ENCODE results near the gene ASCL5.

DNA sequence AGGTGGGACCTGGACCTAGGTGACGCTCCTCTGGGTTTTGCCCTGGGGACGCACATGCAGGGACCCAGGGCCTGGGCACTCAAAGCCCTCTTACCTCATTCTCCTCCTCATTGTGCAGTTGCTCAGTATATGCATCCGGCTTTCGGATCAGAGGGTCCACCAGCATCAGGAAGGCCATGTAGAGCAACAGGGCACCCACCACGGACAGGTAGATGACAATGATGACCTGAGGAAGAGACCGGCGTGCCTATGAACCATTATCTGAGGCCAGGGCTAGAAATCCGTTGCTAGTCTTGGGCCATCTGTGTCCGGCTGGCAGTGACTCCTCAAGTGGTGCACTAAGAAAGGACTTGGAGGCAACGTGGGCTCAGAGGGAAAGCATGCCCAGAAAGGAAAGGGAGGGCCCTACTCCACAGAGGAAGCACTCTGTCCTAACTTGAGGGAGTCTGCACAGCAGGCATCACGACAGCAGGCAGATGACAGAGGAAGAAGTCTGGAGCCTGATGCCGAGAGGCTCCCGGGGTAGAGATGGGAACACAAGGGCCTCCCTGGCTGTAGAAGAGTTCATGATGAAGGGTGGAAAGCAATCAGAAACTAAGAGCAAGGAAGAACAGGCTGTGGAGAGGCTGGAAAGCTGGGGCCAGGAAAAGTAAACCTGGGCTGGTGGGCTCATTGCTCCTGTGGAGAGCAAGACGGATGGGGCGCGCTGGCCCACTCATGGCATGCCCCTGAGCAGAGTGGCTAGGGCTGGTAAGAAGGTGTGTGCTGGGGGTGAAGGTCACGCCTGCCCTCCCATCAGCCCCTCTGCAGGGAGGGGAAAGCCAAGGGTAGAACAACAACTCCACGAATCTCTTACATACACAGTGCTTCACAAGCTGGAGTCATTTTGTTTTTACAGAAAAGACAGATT lies 17.0 kb upstream of the ASCL5 start:
- TF ChIP-seq, protein P1, sequence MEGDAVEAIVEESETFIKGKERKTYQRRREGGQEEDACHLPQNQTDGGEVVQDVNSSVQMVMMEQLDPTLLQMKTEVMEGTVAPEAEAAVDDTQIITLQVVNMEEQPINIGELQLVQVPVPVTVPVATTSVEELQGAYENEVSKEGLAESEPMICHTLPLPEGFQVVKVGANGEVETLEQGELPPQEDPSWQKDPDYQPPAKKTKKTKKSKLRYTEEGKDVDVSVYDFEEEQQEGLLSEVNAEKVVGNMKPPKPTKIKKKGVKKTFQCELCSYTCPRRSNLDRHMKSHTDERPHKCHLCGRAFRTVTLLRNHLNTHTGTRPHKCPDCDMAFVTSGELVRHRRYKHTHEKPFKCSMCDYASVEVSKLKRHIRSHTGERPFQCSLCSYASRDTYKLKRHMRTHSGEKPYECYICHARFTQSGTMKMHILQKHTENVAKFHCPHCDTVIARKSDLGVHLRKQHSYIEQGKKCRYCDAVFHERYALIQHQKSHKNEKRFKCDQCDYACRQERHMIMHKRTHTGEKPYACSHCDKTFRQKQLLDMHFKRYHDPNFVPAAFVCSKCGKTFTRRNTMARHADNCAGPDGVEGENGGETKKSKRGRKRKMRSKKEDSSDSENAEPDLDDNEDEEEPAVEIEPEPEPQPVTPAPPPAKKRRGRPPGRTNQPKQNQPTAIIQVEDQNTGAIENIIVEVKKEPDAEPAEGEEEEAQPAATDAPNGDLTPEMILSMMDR (conservative IDR thresholded peaks at IDR 0.05; ENCODE audit: low read length): no peak
- TF ChIP-seq EZH2phosphoT487 (IDR thresholded peaks at IDR 0.05; ENCODE audit: borderline replicate concordance): no peak

Data from Loucy (cell line).